ENCODE measurements around the gene OR4D9.

DNA sequence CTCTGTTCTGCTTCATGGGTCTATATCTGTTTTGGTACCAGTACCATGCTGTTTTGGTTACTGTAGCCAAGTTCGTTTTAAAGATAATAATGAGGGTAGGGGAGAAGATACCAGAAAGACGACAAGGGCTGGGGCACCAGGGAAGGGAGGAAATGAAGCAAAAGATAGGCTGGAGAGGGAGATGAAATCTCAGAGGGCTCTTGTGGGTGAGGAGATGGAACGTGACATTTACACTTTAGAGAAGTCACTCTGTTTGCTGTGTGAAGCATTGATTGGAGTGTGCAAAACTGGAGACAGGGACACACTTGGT lies 33.5 kb downstream of the OR4D9 start:
- TF ChIP-seq, protein P1, sequence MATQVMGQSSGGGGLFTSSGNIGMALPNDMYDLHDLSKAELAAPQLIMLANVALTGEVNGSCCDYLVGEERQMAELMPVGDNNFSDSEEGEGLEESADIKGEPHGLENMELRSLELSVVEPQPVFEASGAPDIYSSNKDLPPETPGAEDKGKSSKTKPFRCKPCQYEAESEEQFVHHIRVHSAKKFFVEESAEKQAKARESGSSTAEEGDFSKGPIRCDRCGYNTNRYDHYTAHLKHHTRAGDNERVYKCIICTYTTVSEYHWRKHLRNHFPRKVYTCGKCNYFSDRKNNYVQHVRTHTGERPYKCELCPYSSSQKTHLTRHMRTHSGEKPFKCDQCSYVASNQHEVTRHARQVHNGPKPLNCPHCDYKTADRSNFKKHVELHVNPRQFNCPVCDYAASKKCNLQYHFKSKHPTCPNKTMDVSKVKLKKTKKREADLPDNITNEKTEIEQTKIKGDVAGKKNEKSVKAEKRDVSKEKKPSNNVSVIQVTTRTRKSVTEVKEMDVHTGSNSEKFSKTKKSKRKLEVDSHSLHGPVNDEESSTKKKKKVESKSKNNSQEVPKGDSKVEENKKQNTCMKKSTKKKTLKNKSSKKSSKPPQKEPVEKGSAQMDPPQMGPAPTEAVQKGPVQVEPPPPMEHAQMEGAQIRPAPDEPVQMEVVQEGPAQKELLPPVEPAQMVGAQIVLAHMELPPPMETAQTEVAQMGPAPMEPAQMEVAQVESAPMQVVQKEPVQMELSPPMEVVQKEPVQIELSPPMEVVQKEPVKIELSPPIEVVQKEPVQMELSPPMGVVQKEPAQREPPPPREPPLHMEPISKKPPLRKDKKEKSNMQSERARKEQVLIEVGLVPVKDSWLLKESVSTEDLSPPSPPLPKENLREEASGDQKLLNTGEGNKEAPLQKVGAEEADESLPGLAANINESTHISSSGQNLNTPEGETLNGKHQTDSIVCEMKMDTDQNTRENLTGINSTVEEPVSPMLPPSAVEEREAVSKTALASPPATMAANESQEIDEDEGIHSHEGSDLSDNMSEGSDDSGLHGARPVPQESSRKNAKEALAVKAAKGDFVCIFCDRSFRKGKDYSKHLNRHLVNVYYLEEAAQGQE (IDR thresholded peaks at IDR 0.05; ENCODE audit: unreplicated experiment): no peak
- TF ChIP-seq POLR2AphosphoS5 (IDR thresholded peaks at IDR 0.05; ENCODE audit: low read depth) (no peak), EZH2 (IDR thresholded peaks at IDR 0.05; ENCODE audit: low read depth, unreplicated experiment) (no peak)

Data from GM23338 (cell line).